HepG2 (cell line): ENCODE results near the gene ZNF213. TPM values are rescaled to one million over a fixed set of nuclear protein-coding genes. Genes with fewer than 3 reads are reported as not detected.
A peak's percentile ranks its signal among the peaks of the same experiment; 100 is the strongest.

ENCODE experiments used
- AKAP8 ChIP-seq: sonication (generic); formaldehyde crosslinking; IDR thresholded peaks from 2 replicates; pipeline ENCODE4 v1.5.1; 2020; ENCODE audit warnings: mild to moderate bottlenecking, missing genetic modification reagents
- ARID3A ChIP-seq: IDR thresholded peaks from 2 replicates; pipeline ENCODE4 v1.6.1; 2012; ENCODE audit warnings: low read depth, low read length, improper control_type of control experiment
- BHLHE40 ChIP-seq: IDR thresholded peaks from 2 replicates; pipeline ENCODE4 v1.6.1; 2011; ENCODE audit warnings: low read length, improper control_type of control experiment
- CAMTA2 ChIP-seq: sonication (generic); formaldehyde crosslinking; IDR thresholded peaks from 2 replicates; pipeline ENCODE4 v1.4.0; 2020; ENCODE audit warnings: mild to moderate bottlenecking, missing genetic modification reagents, borderline replicate concordance
- NR2F6 ChIP-seq, 2 experiments: IDR thresholded peaks; 2 replicates each; pipeline ENCODE4 v1.6.1; 2016; ENCODE audit warnings: antibody characterized with exemption in 1 of 2, mild to moderate bottlenecking in 1 of 2
- PCBP2 ChIP-seq: fragments of 200-400 bp; formaldehyde crosslinking; optimal IDR thresholded peaks from 2 replicates; pipeline ENCODE3; 2018; ENCODE audit warnings: low read length, low read depth; ENCODE audit not compliant: poor library complexity, severe bottlenecking
- POLR2G ChIP-seq: fragments of 200-400 bp; formaldehyde crosslinking; IDR thresholded peaks from 2 replicates; pipeline ENCODE4 v1.6.1; 2018; ENCODE audit warnings: mild to moderate bottlenecking, low read depth, low read length, moderate library complexity
- RARG ChIP-seq: sonication (generic); formaldehyde crosslinking; IDR thresholded peaks from 2 replicates; pipeline ENCODE4 v1.4.0; 2020; ENCODE audit warnings: low read depth, mild to moderate bottlenecking, missing genetic modification reagents
- RBAK ChIP-seq: sonication (generic); formaldehyde crosslinking; IDR thresholded peaks from 2 replicates; pipeline ENCODE4 v1.5.1; 2020; ENCODE audit warnings: mild to moderate bottlenecking, missing genetic modification reagents
- RBM22 ChIP-seq: fragments of 200-400 bp; formaldehyde crosslinking; optimal IDR thresholded peaks from 2 replicates; pipeline ENCODE3; 2017; ENCODE audit warnings: mild to moderate bottlenecking, low read length, moderate library complexity
- RFX3 ChIP-seq: IDR thresholded peaks from 2 replicates; pipeline ENCODE4 v1.6.1; 2016; ENCODE audit warnings: missing biosample characterization, missing genetic modification reagents
- SKI ChIP-seq: fragments of 450-650 bp; IDR thresholded peaks from one replicate; pipeline ENCODE4 v1.6.1; 2018; ENCODE audit warnings: mild to moderate bottlenecking; ENCODE audit not compliant: partially characterized antibody
- SSRP1 ChIP-seq: IDR thresholded peaks from 2 replicates; pipeline ENCODE4 v1.6.1; 2016; ENCODE audit warnings: control low read depth
- TFDP1 ChIP-seq: IDR thresholded peaks from 2 replicates; pipeline ENCODE4 v1.6.1; 2016; ENCODE audit warnings: missing compliant biosample characterization, missing genetic modification reagents, borderline replicate concordance
- U2AF2 ChIP-seq: fragments of 200-400 bp; formaldehyde crosslinking; IDR thresholded peaks from 2 replicates; pipeline ENCODE4 v1.6.1; 2017; ENCODE audit warnings: low read depth, mild to moderate bottlenecking, low read length
- ZNF225 ChIP-seq: sonication (generic); formaldehyde crosslinking; IDR thresholded peaks from 2 replicates; pipeline ENCODE4 v1.4.0; 2020; ENCODE audit warnings: mild to moderate bottlenecking, missing genetic modification reagents
- ZNF549 ChIP-seq: sonication (generic); formaldehyde crosslinking; IDR thresholded peaks from 2 replicates; pipeline ENCODE4 v1.5.0; 2020; ENCODE audit warnings: missing genetic modification reagents
- ZNF614 ChIP-seq: IDR thresholded peaks from 2 replicates; pipeline ENCODE4 v1.6.1; 2018; ENCODE audit warnings: missing biosample characterization, missing genetic modification reagents, inconsistent platforms, borderline replicate concordance
- ZNF709 ChIP-seq: sonication (generic); formaldehyde crosslinking; IDR thresholded peaks from 2 replicates; pipeline ENCODE4 v1.5.0; 2020; ENCODE audit warnings: mild to moderate bottlenecking, missing genetic modification reagents
- ZNF740 ChIP-seq: sonication (generic); formaldehyde crosslinking; IDR thresholded peaks from 2 replicates; pipeline ENCODE4 v1.4.0; 2020; ENCODE audit warnings: missing genetic modification reagents
- ZNF780A ChIP-seq: sonication (generic); formaldehyde crosslinking; IDR thresholded peaks from 2 replicates; pipeline ENCODE4 v1.8.0; 2022; ENCODE audit warnings: mild to moderate bottlenecking, missing genetic modification reagents, moderate library complexity
- polyA plus RNA-seq, 8 experiments: library from polyadenylated mRNA; depleted of rRNA in 3 of 8; stranded (reverse) in 7 of 8; unstranded in 1 of 8; fragments of >200 nt; fragmentation: Illumina TruSeq in 4 of 8; extraction: Trizol in 4 of 8; gene quantifications; 2 replicates each; pipeline versions ENCODE4 v1.2.1 to v1.2.3, GENCODE V29; 2011 to 2016; ENCODE audit warnings: low read depth in 4 of 8, missing spikeins in 1 of 8, mixed read lengths in 1 of 8; ENCODE audit not compliant: insufficient read depth in 1 of 8
- total RNA-seq, 5 experiments: library from RNA; depleted of rRNA; stranded (reverse); fragments of >200 nt; fragmentation: Illumina TruSeq; extraction: Trizol; gene quantifications; 2 replicates each; pipeline ENCODE4 v1.2.3, GENCODE V29; 2016; ENCODE audit warnings: low read depth in 1 of 5
- TF ChIP-seq, protein P1 (sequence below): IDR thresholded peaks from 2 replicates; pipeline ENCODE4 v1.6.1; 2016; ENCODE audit warnings: low read depth, borderline replicate concordance
- TF ChIP-seq, protein P2 (sequence below): IDR thresholded peaks from 2 replicates; pipeline ENCODE4 v1.6.1; 2016; ENCODE audit warnings: missing compliant biosample characterization, missing genetic modification reagents, borderline replicate concordance
- TF ChIP-seq, protein P3 (sequence below): sonication (generic); formaldehyde crosslinking; IDR thresholded peaks from 2 replicates; pipeline ENCODE4 v1.5.0; 2020; ENCODE audit warnings: missing genetic modification reagents

Gene ZNF213
- total and polyA plus RNA-seq, 2 of the 13 experiments (the other 11 are each of a cell fraction or from before 2014, with no cell fraction given), result 0.59 to 0.97 TPM

GRCh38 chr16:3171855-3172593 lies 37.2 kb downstream of the ZNF213 start (continued):
- TF ChIP-seq, protein P1, sequence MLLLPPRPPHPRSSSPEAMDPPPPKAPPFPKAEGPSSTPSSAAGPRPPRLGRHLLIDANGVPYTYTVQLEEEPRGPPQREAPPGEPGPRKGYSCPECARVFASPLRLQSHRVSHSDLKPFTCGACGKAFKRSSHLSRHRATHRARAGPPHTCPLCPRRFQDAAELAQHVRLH (CRISPR knock-in tag), result peak; percentile 51; the same call in 1 of the 2 replicates
- 0 out of 2 replicates have a peak, but pooled peaks have one; percentile 60 for TF ChIP-seq SSRP1 (CRISPR knock-in tag)
- no peak for TF ChIP-seq AKAP8
- no peak for TF ChIP-seq ZNF740
- TF ChIP-seq BHLHE40, result 0 out of 2 replicates have a peak, but pooled peaks have one; percentile 37
- TF ChIP-seq PCBP2, result no peak
- TF ChIP-seq RFX3 (CRISPR knock-in tag), result no peak
- TF ChIP-seq RARG (CRISPR knock-in tag), result no peak
- TF ChIP-seq SKI, result no peak
- no peak for TF ChIP-seq U2AF2
- TF ChIP-seq ZNF709 (CRISPR knock-in tag), result peak; percentile 67; the same call in 1 of the 2 replicates
- no peak for TF ChIP-seq ZNF780A (CRISPR knock-in tag)
- TF ChIP-seq RBM22, result no peak
- 0 out of 2 replicates have a peak, but pooled peaks have one; percentile 36 for TF ChIP-seq CAMTA2 (CRISPR knock-in tag)
- peak; percentile 31; the same call in 1 of the 2 replicates for TF ChIP-seq TFDP1 (CRISPR knock-in tag)
- TF ChIP-seq POLR2G, result no peak
- TF ChIP-seq ZNF549 (CRISPR knock-in tag), result no peak
- TF ChIP-seq NR2F6 (IDR thresholded peaks at IDR 0.05), result no peak; the same call in 1 of the 2 replicates
- TF ChIP-seq NR2F6 (CRISPR knock-in tag; IDR thresholded peaks at IDR 0.05), result 0 out of 2 replicates have a peak, but pooled peaks have one; percentile 14
- TF ChIP-seq, protein P2, sequence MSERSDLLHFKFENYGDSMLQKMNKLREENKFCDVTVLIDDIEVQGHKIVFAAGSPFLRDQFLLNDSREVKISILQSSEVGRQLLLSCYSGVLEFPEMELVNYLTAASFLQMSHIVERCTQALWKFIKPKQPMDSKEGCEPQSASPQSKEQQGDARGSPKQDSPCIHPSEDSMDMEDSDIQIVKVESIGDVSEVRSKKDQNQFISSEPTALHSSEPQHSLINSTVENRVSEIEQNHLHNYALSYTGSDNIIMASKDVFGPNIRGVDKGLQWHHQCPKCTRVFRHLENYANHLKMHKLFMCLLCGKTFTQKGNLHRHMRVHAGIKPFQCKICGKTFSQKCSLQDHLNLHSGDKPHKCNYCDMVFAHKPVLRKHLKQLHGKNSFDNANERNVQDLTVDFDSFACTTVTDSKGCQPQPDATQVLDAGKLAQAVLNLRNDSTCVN (CRISPR knock-in tag), result no peak; the same call in 1 of the 2 replicates
- TF ChIP-seq, protein P3, sequence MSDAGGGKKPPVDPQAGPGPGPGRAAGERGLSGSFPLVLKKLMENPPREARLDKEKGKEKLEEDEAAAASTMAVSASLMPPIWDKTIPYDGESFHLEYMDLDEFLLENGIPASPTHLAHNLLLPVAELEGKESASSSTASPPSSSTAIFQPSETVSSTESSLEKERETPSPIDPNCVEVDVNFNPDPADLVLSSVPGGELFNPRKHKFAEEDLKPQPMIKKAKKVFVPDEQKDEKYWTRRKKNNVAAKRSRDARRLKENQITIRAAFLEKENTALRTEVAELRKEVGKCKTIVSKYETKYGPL, result no peak
- 0 out of 2 replicates have a peak, but pooled peaks have one; percentile 18 for TF ChIP-seq ZNF614
- no peak for TF ChIP-seq ARID3A
- TF ChIP-seq RBAK (CRISPR knock-in tag), result no peak
- TF ChIP-seq ZNF225, result no peak
